HG03280 (cell line): Measurements from ENCODE around the gene ATP1A4.

Source experiments
- ATAC-seq: cut with Tn5 transposase; IDR thresholded peaks from one replicate; pipeline ENCODE4 v1.9.1; 2021; ENCODE audit warnings: mild to moderate bottlenecking, moderate library complexity; ENCODE audit not compliant: unreplicated experiment

ATP1A4 gene

GRCh38 chr1:160169553-160170399, 18.4 kb downstream of the ATP1A4 start:
- ATAC-seq: no peak

GRCh38 chr1:160171354-160171753, 20.0 kb downstream of the ATP1A4 start:
- no peak for ATAC-seq

- ATAC-seq: no peak
Observed at GRCh38 chr1:160171980-160172379, 20.6 kb downstream of the ATP1A4 start.

- no peak for ATAC-seq
Observed at GRCh38 chr1:160177231-160177630, 25.8 kb downstream of the ATP1A4 start.

- ATAC-seq: no peak
Observed at GRCh38 chr1:160177667-160178066, 26.3 kb downstream of the ATP1A4 start.

- ATAC-seq: no peak
Observed at GRCh38 chr1:160178731-160179130, 27.3 kb downstream of the ATP1A4 start.

GRCh38 chr1:160179336-160179735, 27.9 kb downstream of the ATP1A4 start:
- no peak for ATAC-seq

- ATAC-seq: no peak
Observed at GRCh38 chr1:160186246-160186645, 34.8 kb downstream of the ATP1A4 start.

- ATAC-seq: no peak
Observed at GRCh38 chr1:160186729-160187128, 35.3 kb downstream of the ATP1A4 start.

- no peak for ATAC-seq
Observed at GRCh38 chr1:160187407-160187806, 36.0 kb downstream of the ATP1A4 start.

GRCh38 chr1:160188341-160188740, 36.9 kb downstream of the ATP1A4 start:
- no peak for ATAC-seq

- ATAC-seq: no peak
Observed at GRCh38 chr1:160189649-160190625, 38.5 kb downstream of the ATP1A4 start, which contains the start of gene CASQ1. CASQ1 (plus strand) TSS chr1:160190575; CDS start chr1:160190752, 177 bp downstream.

GRCh38 chr1:160191756-160192155, 40.4 kb downstream of the ATP1A4 start:
- ATAC-seq: no peak

GRCh38 chr1:160192234-160192633, 40.8 kb downstream of the ATP1A4 start:
- no peak for ATAC-seq

GRCh38 chr1:160193091-160193819, 41.9 kb downstream of the ATP1A4 start:
- ATAC-seq: no peak

- no peak for ATAC-seq
Observed at GRCh38 chr1:160193832-160194736, 42.7 kb downstream of the ATP1A4 start.

- no peak for ATAC-seq
Observed at GRCh38 chr1:160194737-160195059, 43.3 kb downstream of the ATP1A4 start.

- no peak for ATAC-seq
Observed at GRCh38 chr1:160196143-160196542, 44.7 kb downstream of the ATP1A4 start.

- ATAC-seq: no peak
Observed at GRCh38 chr1:160197231-160197630, 45.8 kb downstream of the ATP1A4 start.

- ATAC-seq: no peak
Observed at GRCh38 chr1:160200786-160201185, 49.4 kb downstream of the ATP1A4 start.
